Spleen (tissue), 7 donors: ENCODE results near the gene SNPH.

Source experiments
- CTCF ChIP-seq, 11 experiments: fragments of 200-600 bp in 7 of 11; fragments of 450-650 bp in 4 of 11; sonication (generic) in 4 of 11; IDR thresholded peaks in 8 of 11; conservative IDR thresholded peaks in 3 of 11; 1 replicate in 7 of 11; 2 replicates in 4 of 11; pipeline versions ENCODE4 v1.4.0 to v1.8.0; 2016 to 2021; ENCODE audit warnings: antibody characterized with exemption in 11 of 11, inconsistent platforms in 4 of 11, mild to moderate bottlenecking in 1 of 11
- POLR2A ChIP-seq, 3 donors: fragments of 450-650 bp; IDR thresholded peaks; one replicate each; pipeline ENCODE4 v1.5.1; 2017; ENCODE audit warnings: antibody characterized with exemption in 3 of 3, mild to moderate bottlenecking in 1 of 3
- POLR2AphosphoS5 ChIP-seq, 3 donors: sonication (generic); formaldehyde crosslinking; IDR thresholded peaks; one replicate each; pipeline ENCODE4 v1.5.1; 2017; ENCODE audit warnings: antibody characterized with exemption in 3 of 3
- donor health status: DM: no; HTN: no; CAD: no; lungs with moderate emphysema.
- donor health status: DM: no; HTN: no; CAD: no.
- donor health status: DM: no; HTN: no; CAD: no.

DNA sequence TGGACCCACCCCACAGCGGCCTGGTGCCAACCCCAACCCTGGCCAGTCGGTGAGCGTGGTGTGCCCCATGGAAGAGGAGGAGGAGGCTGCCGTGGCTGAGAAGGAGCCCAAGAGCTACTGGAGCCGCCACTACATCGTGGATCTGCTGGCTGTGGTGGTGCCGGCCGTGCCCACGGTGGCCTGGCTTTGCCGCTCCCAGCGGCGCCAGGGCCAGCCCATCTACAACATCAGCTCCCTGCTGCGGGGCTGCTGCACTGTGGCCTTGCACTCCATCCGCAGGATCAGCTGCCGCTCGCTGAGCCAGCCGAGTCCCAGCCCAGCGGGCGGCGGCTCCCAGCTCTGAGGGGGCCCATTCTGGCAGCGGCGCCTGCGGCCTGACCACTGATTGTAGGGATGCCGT lies 39.6 kb downstream of the SNPH start:
- TF ChIP-seq POLR2A (IDR thresholded peaks at IDR 0.05) (no peak), CTCF (IDR thresholded peaks at IDR 0.05 in 8 of 11, conservative IDR thresholded peaks at IDR 0.05 in 3 of 11) (no peak), POLR2AphosphoS5 (IDR thresholded peaks at IDR 0.05) (no peak)
